Natural killer cell (primary cell): ENCODE results near the gene C1orf122. TPM values are rescaled to one million over a fixed set of nuclear protein-coding genes. Genes with fewer than 3 reads are reported as not detected.

ENCODE experiments used
- ATAC-seq, 3 donors: fragments of 150-1000 bp in 2 of 3; fragments of 200-7000 bp in 1 of 3; cut with Tn5 transposase; 1 replicate in 1 of 3; 2 replicates in 2 of 3; pipeline ENCODE4 v1.10.0; 2021; ENCODE audit warnings: mild to moderate bottlenecking in 2 of 3, moderate library complexity in 2 of 3
- DNase-seq, 2 donors: peaks; one replicate each; pipeline versions ENCODE4 v3.0.0 to v3.0.0-alpha.2; 2013 to 2021; ENCODE audit warnings: mixed read lengths in 1 of 2
- H3K27ac ChIP-seq: one replicate; pipeline ENCODE4 v1.5.1; 2013; ENCODE audit warnings: mild to moderate bottlenecking, low read length
- H3K27me3 ChIP-seq: one replicate; pipeline ENCODE4 v1.6.1; 2013; ENCODE audit warnings: low read length; ENCODE audit not compliant: control insufficient read depth, insufficient read depth
- H3K36me3 ChIP-seq: one replicate; pipeline ENCODE4 v1.6.1; 2013; ENCODE audit warnings: low read length; ENCODE audit not compliant: control insufficient read depth, insufficient read depth
- H3K4me1 ChIP-seq: one replicate; pipeline ENCODE4 v1.6.1; 2013; ENCODE audit warnings: low read length; ENCODE audit not compliant: control insufficient read depth, insufficient read depth
- H3K4me3 ChIP-seq: one replicate; pipeline ENCODE4 v1.5.1; 2013; ENCODE audit warnings: low read length
- H3K9me3 ChIP-seq: one replicate; pipeline ENCODE4 v1.6.1; 2013; ENCODE audit warnings: low read length; ENCODE audit not compliant: control insufficient read depth, insufficient read depth
- H3K27ac Mint-ChIP-seq, 2 donors: one replicate each; pipeline ENCODE4 v1.8.0; 2022; ENCODE audit warnings: mild to moderate bottlenecking in 2 of 2, mixed read lengths in 2 of 2, moderate library complexity in 1 of 2
- H3K27me3 Mint-ChIP-seq, 2 donors: one replicate each; pipeline ENCODE4 v1.8.0; 2022; ENCODE audit warnings: low read depth in 2 of 2, mixed read lengths in 2 of 2
- H3K36me3 Mint-ChIP-seq: one replicate; pipeline ENCODE4 v1.8.0; 2022; ENCODE audit warnings: mixed read lengths
- H3K4me1 Mint-ChIP-seq, 2 donors: one replicate each; pipeline ENCODE4 v1.8.0; 2022; ENCODE audit warnings: mixed read lengths in 2 of 2
- H3K4me3 Mint-ChIP-seq: one replicate; pipeline ENCODE4 v1.8.0; 2022; ENCODE audit warnings: mild to moderate bottlenecking, moderate library complexity, mixed read lengths
- H3K9me3 Mint-ChIP-seq, 2 donors: one replicate each; pipeline ENCODE4 v1.8.0; 2022; ENCODE audit warnings: mixed read lengths in 2 of 2
- CTCF ChIP-seq: fragments of 200-600 bp; IDR thresholded peaks from one replicate; pipeline ENCODE4 v1.8.0; 2022; ENCODE audit warnings: antibody characterized with exemption
- WGBS: methylation state at CpG from one replicate; pipeline ENCODE4 v1.1.7; 2013; ENCODE audit warnings: missing lambda C conversion rate; ENCODE audit not compliant: insufficient coverage; 5-methylcytosine and 5-hydroxymethylcytosine counted together
- intact Hi-C: fragments of 100-400 bp; cut with micrococcal nuclease; formaldehyde crosslinking; loops from one replicate; pipeline ENCODE4 v1.14.2; 2022
- total RNA-seq, 4 donors: library from RNA; stranded (reverse); fragments of 120-200 nt in 1 of 4; gene quantifications; one replicate each; pipeline versions ENCODE4 v1.2.3 to v1.2.4, GENCODE V29; 2013 to 2022

C1orf122 gene
- total RNA-seq, 3 donors from 2014 or later (not counting 1 experiment from before 2014, with no cell fraction given), result 13.9 to 22.9 (median 14.9) TPM

DNA sequence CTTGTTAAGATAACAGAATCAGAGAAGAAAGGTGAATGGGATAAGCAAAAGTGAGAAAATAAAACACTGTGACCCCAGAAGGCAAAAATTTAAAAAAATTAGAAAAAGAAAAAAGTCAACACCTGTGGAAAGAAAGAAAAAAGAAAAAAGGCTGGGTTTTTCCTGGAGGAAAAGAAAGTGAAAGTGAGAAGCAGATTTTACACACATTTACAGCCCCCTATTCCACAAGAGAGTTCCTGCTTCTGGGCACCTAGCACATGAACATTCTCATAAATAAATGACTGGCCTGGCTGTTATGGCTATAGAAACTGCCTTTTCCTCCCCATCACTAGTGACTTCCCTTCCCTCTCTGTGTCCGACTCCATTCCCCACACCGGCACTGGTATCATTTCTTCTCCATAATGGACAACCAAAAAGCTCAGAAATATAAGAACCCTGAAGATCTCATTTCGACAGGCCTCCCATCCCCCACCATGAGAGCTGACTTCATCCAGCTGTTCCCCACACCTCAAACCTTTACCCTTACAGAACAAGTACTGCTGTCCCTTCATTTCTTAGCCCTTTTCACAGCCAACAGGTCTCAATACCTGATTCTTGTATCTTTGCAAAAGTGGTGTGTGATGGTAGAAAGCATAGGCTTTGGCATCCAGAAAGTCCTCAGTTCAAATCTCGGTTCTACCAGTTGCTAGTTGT is 39.2 kb downstream of the C1orf122 start:
- H3K4me3 Mint-ChIP-seq, result peak overlapping the region; percentile 49
- intact Hi-C loops, result loop anchor here (10.0 kb wide), 1 partner anchor 252 kb away; the partner anchor contains the start of gene GNL2
- ATAC-seq (no peak), DNase-seq (no peak)
- no peak overlapping the region for H3K4me3 ChIP-seq
- H3K9me3 Mint-ChIP-seq, result no peaks in the 10 kb centered on the region
- H3K9me3 ChIP-seq, result no peaks in the 10 kb centered on the region
- peak overlapping the region; percentile 14 to 82 for H3K27ac Mint-ChIP-seq
- no peaks in the 10 kb centered on the region for H3K27me3 ChIP-seq
- peaks cover 6% of the 10 kb centered on the region for H3K4me1 ChIP-seq
- WGBS, result 44% methylated on average over 4 of the region's 4 CpGs
- H3K36me3 Mint-ChIP-seq, result no peaks in the 10 kb centered on the region
- H3K36me3 ChIP-seq, result no peaks in the 10 kb centered on the region
- no peaks in the 10 kb centered on the region for H3K27me3 Mint-ChIP-seq
- H3K27ac ChIP-seq, result peak overlapping the region; percentile 19
- H3K4me1 Mint-ChIP-seq, result peaks cover 32 to 36% of the 10 kb centered on the region in 2 donors
- no peak for TF ChIP-seq CTCF

DNA sequence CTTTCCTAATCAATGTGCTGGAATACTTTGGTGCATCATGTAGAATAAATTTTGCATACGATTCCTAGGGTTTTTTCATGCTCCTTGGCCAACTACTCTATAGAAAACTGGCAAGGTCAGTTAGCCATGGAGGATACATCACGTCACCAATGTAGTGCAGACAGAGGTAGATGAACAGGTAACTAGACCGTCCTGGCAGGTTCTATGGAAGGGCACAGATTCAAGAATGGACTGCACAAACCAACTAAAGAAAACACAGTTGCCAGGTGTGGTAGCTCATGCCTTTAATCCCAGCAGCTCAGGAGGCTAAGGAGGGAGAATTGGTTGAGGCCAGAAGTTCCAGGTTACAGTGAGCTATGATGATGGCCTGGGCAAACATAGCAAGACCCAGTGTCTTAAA is 41.9 kb downstream of the C1orf122 start:
- Mint-ChIP-seq H3K36me3 (no peaks in the 10 kb centered on the region), H3K27ac (no peak overlapping the region), H3K4me3 (no peak overlapping the region), H3K27me3 (no peaks in the 10 kb centered on the region), H3K4me1 (peaks cover 28 to 43% of the 10 kb centered on the region in 2 donors), H3K9me3 (no peaks in the 10 kb centered on the region)
- intact Hi-C loops, result loop anchor here (10.0 kb wide), 1 partner anchor 255 kb away; the partner anchor contains the start of gene GNL2
- no peak for TF ChIP-seq CTCF
- H3K27ac ChIP-seq, result no peak overlapping the region
- no peak for DNase-seq
- ATAC-seq, result no peak
- no peaks in the 10 kb centered on the region for H3K27me3 ChIP-seq
- WGBS, result 91% methylated on average over 3 of the region's 3 CpGs
- peaks cover 8% of the 10 kb centered on the region for H3K4me1 ChIP-seq
- peaks cover 2% of the 10 kb centered on the region for H3K36me3 ChIP-seq
- H3K4me3 ChIP-seq, result no peak overlapping the region
- H3K9me3 ChIP-seq, result no peaks in the 10 kb centered on the region

GRCh38 chr1:37850352-37850955 is 42.9 kb downstream of the C1orf122 start:
- 95% methylated on average over 4 of the region's 6 CpGs for WGBS
- no peak for TF ChIP-seq CTCF
- intact Hi-C loops, result no loop called here
- Mint-ChIP-seq H3K27me3 (no peaks in the 10 kb centered on the region), H3K4me3 (no peak overlapping the region), H3K4me1 (peaks cover 28 to 42% of the 10 kb centered on the region in 2 donors), H3K9me3 (no peaks in the 10 kb centered on the region), H3K27ac (no peak overlapping the region), H3K36me3 (no peaks in the 10 kb centered on the region)
- Histone ChIP-seq H3K4me1 (peaks cover 8% of the 10 kb centered on the region), H3K27me3 (no peaks in the 10 kb centered on the region), H3K27ac (no peak overlapping the region), H3K9me3 (no peaks in the 10 kb centered on the region), H3K4me3 (no peak overlapping the region), H3K36me3 (peaks cover 3% of the 10 kb centered on the region)
- ATAC-seq, result peak in 1 of 3 donors; percentile 27
- DNase-seq, result no peak
